H9 (cell line): ENCODE measurements around the gene CDC16. TPM values are rescaled to one million over a fixed set of nuclear protein-coding genes. Genes with fewer than 3 reads are reported as not detected.

Experiments
- DNase-seq: peaks from one replicate; pipeline ENCODE4 v3.0.0-alpha.2; 2017
- H2AFZ ChIP-seq: one replicate; pipeline ENCODE4 v1.6.1; 2013; ENCODE audit warnings: mild to moderate bottlenecking, low read length, control low read depth, moderate library complexity
- H2AK5ac ChIP-seq: 2 replicates; pipeline ENCODE4 v1.6.1; 2013; ENCODE audit warnings: low read length, control low read depth, mixed read lengths; ENCODE audit not compliant: insufficient read length
- H2BK120ac ChIP-seq: one replicate; pipeline ENCODE4 v1.6.1; 2013; ENCODE audit warnings: low read depth, mild to moderate bottlenecking, low read length, control low read depth, inconsistent platforms; ENCODE audit not compliant: poor library complexity, severe bottlenecking
- H2BK12ac ChIP-seq: 2 replicates; pipeline ENCODE4 v1.6.1; 2013; ENCODE audit warnings: low read length, control low read depth, mixed read lengths, low read depth; ENCODE audit not compliant: insufficient read length
- H2BK15ac ChIP-seq: 2 replicates; pipeline ENCODE4 v1.6.1; 2013; ENCODE audit warnings: low read depth, low read length, control low read depth
- H2BK20ac ChIP-seq: one replicate; pipeline ENCODE4 v1.6.1; 2013; ENCODE audit warnings: low read depth, mild to moderate bottlenecking, low read length, control low read depth, inconsistent platforms; ENCODE audit not compliant: poor library complexity, severe bottlenecking
- H2BK5ac ChIP-seq: 2 replicates; pipeline ENCODE4 v1.6.1; 2013; ENCODE audit warnings: low read length, control low read depth, mixed read lengths; ENCODE audit not compliant: insufficient read length
- H3K14ac ChIP-seq: 2 replicates; pipeline ENCODE4 v1.6.1; 2013; ENCODE audit warnings: low read length, control low read depth; ENCODE audit not compliant: insufficient read depth
- H3K18ac ChIP-seq: 2 replicates; pipeline ENCODE4 v1.6.1; 2013; ENCODE audit warnings: low read depth, mild to moderate bottlenecking, mixed read lengths, low read length, control low read depth; ENCODE audit not compliant: insufficient read length
- H3K23ac ChIP-seq: 2 replicates; pipeline ENCODE4 v1.6.1; 2013; ENCODE audit warnings: low read length, control low read depth, mixed read lengths, low read depth; ENCODE audit not compliant: insufficient read length
- H3K23me2 ChIP-seq: 2 replicates; pipeline ENCODE4 v1.6.1; 2013; ENCODE audit warnings: low read depth, mild to moderate bottlenecking, mixed read lengths, low read length, control low read depth; ENCODE audit not compliant: insufficient read length, poor library complexity, severe bottlenecking
- H3K27ac ChIP-seq: 2 replicates; pipeline ENCODE4 v1.5.1; 2013; ENCODE audit warnings: low read length, control low read depth, mixed read lengths, low read depth; ENCODE audit not compliant: insufficient read length
- H3K27me3 ChIP-seq: 2 replicates; pipeline ENCODE4 v1.6.1; 2013; ENCODE audit warnings: low read length, control low read depth, inconsistent platforms; ENCODE audit not compliant: insufficient read depth
- H3K4ac ChIP-seq: 2 replicates; pipeline ENCODE4 v1.6.1; 2013; ENCODE audit warnings: low read depth, mild to moderate bottlenecking, control low read depth, inconsistent platforms, low read length, moderate library complexity
- H3K4me1 ChIP-seq: 2 replicates; pipeline ENCODE4 v1.6.1; 2013; ENCODE audit warnings: low read length, control low read depth, inconsistent platforms; ENCODE audit not compliant: insufficient read depth
- H3K4me2 ChIP-seq: 2 replicates; pipeline ENCODE4 v1.6.1; 2013; ENCODE audit warnings: low read length, control low read depth, mixed read lengths; ENCODE audit not compliant: insufficient read length, insufficient read depth
- H3K56ac ChIP-seq: 2 replicates; pipeline ENCODE4 v1.6.1; 2013; ENCODE audit warnings: low read depth, mild to moderate bottlenecking, mixed read lengths, low read length, control low read depth; ENCODE audit not compliant: insufficient read length
- H3K79me1 ChIP-seq: 2 replicates; pipeline ENCODE4 v1.6.1; 2013; ENCODE audit warnings: low read depth, mild to moderate bottlenecking, moderate library complexity, low read length, control low read depth, inconsistent platforms; ENCODE audit not compliant: insufficient read depth, poor library complexity, severe bottlenecking
- H3K79me2 ChIP-seq: 2 replicates; pipeline ENCODE4 v1.6.1; 2013; ENCODE audit warnings: low read length, control low read depth, inconsistent platforms; ENCODE audit not compliant: insufficient read depth
- H3K9ac ChIP-seq: 2 replicates; pipeline ENCODE4 v1.6.1; 2013; ENCODE audit warnings: low read length, control low read depth, mixed read lengths; ENCODE audit not compliant: insufficient read length; ENCODE audit errors: extremely low read depth
- H3K9me3 ChIP-seq: one replicate; pipeline ENCODE4 v1.6.1; 2013; ENCODE audit warnings: low read depth, low read length, inconsistent platforms; ENCODE audit not compliant: control insufficient read depth
- H3T11ph ChIP-seq: one replicate; pipeline ENCODE4 v1.6.1; 2013; ENCODE audit warnings: mild to moderate bottlenecking, low read length, control low read depth, inconsistent platforms
- H4K20me1 ChIP-seq: one replicate; pipeline ENCODE4 v1.6.1; 2013; ENCODE audit not compliant: control insufficient read depth, insufficient read length, insufficient read depth
- H4K5ac ChIP-seq: 2 replicates; pipeline ENCODE4 v1.6.1; 2013; ENCODE audit warnings: low read depth, mild to moderate bottlenecking, mixed read lengths, low read length, control low read depth; ENCODE audit not compliant: insufficient read length
- H4K8ac ChIP-seq: replicated peaks from 2 replicates; pipeline ENCODE4 v1.6.1; 2013; ENCODE audit warnings: low read length, control low read depth, mixed read lengths, low read depth; ENCODE audit not compliant: insufficient read length
- H4K91ac ChIP-seq: 2 replicates; pipeline ENCODE4 v1.6.1; 2013; ENCODE audit warnings: low read depth, mild to moderate bottlenecking, moderate library complexity, mixed read lengths, low read length, control low read depth; ENCODE audit not compliant: insufficient read length
- H3K27ac Mint-ChIP-seq, 3 experiments: 2 replicates in 2 of 3; 3 replicates in 1 of 3; pipeline ENCODE4 v1.8.0; 2020 to 2021; ENCODE audit warnings: mixed read lengths in 3 of 3, mild to moderate bottlenecking in 1 of 3, moderate library complexity in 1 of 3
- H3K27me3 Mint-ChIP-seq: 2 replicates; pipeline ENCODE4 v1.8.0; 2021; ENCODE audit warnings: low read depth, mild to moderate bottlenecking, moderate library complexity, mixed read lengths
- H3K36me3 Mint-ChIP-seq, 3 experiments: 2 replicates in 2 of 3; 3 replicates in 1 of 3; pipeline ENCODE4 v1.8.0; 2020 to 2021; ENCODE audit warnings: low read depth in 3 of 3, mixed read lengths in 3 of 3; ENCODE audit not compliant: insufficient read depth in 1 of 3
- H3K4me1 Mint-ChIP-seq, 2 experiments: 2 replicates each; pipeline ENCODE4 v1.8.0; 2020; ENCODE audit warnings: mixed read lengths in 2 of 2
- H3K4me3 Mint-ChIP-seq, 2 experiments: 2 replicates in 1 of 2; 3 replicates in 1 of 2; pipeline ENCODE4 v1.8.0; 2020 to 2021; ENCODE audit warnings: mild to moderate bottlenecking in 2 of 2, mixed read lengths in 2 of 2, moderate library complexity in 1 of 2
- H3K9me3 Mint-ChIP-seq, 2 experiments: 2 replicates in 1 of 2; 3 replicates in 1 of 2; pipeline ENCODE4 v1.8.0; 2020; ENCODE audit warnings: mild to moderate bottlenecking in 2 of 2, mixed read lengths in 2 of 2, moderate library complexity in 1 of 2
- CTCF ChIP-seq: fragments of 200-600 bp; sonication (generic); conservative IDR thresholded peaks from 3 replicates; pipeline ENCODE4 v1.8.0; 2021; ENCODE audit warnings: antibody characterized with exemption, mild to moderate bottlenecking
- WGBS: extraction: QIAGEN DNeasy Blood & Tissue Kit; methylation state at CpG from one replicate; pipeline ENCODE4 v1.1.7; 2013; ENCODE audit warnings: missing lambda C conversion rate, low lambda C conversion rate, mixed read lengths; ENCODE audit not compliant: insufficient read length; ENCODE audit errors: extremely low coverage; 5-methylcytosine and 5-hydroxymethylcytosine counted together
- total RNA-seq: library from RNA; stranded (reverse); gene quantifications from 2 replicates; pipeline ENCODE4 v1.2.1, GENCODE V29; 2021

The CDC16 gene
- total RNA-seq, 1 experiment from 2014 or later = 91.9 TPM

- no peak overlapping the region for H3K18ac ChIP-seq
- no peak overlapping the region for H4K91ac ChIP-seq
- H2AK5ac ChIP-seq = no peak overlapping the region
- H3K79me1 ChIP-seq = peaks cover 2% of the 10 kb centered on the region
- DNase-seq = no peak
- H3K4me2 ChIP-seq = peak overlapping the region; percentile 89
- no peak for TF ChIP-seq CTCF
- peaks cover 4% of the 10 kb centered on the region; the same call in 1 of the 2 replicates for H3K79me2 ChIP-seq
- H2BK5ac ChIP-seq = no peak overlapping the region
- Mint-ChIP-seq H3K4me1 (peaks cover 28 to 35% of the 10 kb centered on the region in 2 experiments), H3K27ac (no peak overlapping the region), H3K4me3 (peak overlapping the region; percentile 85 to 91), H3K36me3 (peaks cover 26 to 41% (median 40%) of the 10 kb centered on the region in 3 experiments), H3K27me3 (peaks cover 1% of the 10 kb centered on the region), H3K9me3 (0 out of 5 replicates have a peak, but pooled peaks cover 0 to 4% of the 10 kb centered on the region in 2 experiments)
- H3K23ac ChIP-seq = no peak overlapping the region
- no peak overlapping the region for H2BK15ac ChIP-seq
- H4K20me1 ChIP-seq = no peaks in the 10 kb centered on the region
- H3K27ac ChIP-seq = no peak overlapping the region
- peaks cover 5% of the 10 kb centered on the region for H3K23me2 ChIP-seq
- H2AFZ ChIP-seq = no peak overlapping the region
- H3K14ac ChIP-seq = no peak overlapping the region
- peaks cover 2% of the 10 kb centered on the region; the same call in 1 of the 2 replicates for H3K4me1 ChIP-seq
- H3K56ac ChIP-seq = no peak overlapping the region
- H3K9me3 ChIP-seq = no peaks in the 10 kb centered on the region
- no peak overlapping the region for H2BK12ac ChIP-seq
- H2BK120ac ChIP-seq = no peak overlapping the region
- no CpG with 5 or more reads among the region's 4 CpGs for WGBS
- no peak overlapping the region for H3T11ph ChIP-seq
- H4K5ac ChIP-seq = no peak overlapping the region
- H3K4ac ChIP-seq = no peak overlapping the region
- H2BK20ac ChIP-seq = no peak overlapping the region
- no peak overlapping the region for H3K9ac ChIP-seq
- H4K8ac ChIP-seq = no peak overlapping the region
- no peaks in the 10 kb centered on the region for H3K27me3 ChIP-seq
Observed at GRCh38 chr13:114236227-114236626, 1.5 kb downstream of the CDC16 start.
